HG02981 (cell line): ENCODE data around the gene WSCD2.

ENCODE experiments used
- ATAC-seq: cut with Tn5 transposase; IDR thresholded peaks from one replicate; pipeline ENCODE4 v1.9.1; 2021; ENCODE audit warnings: mild to moderate bottlenecking, moderate library complexity; ENCODE audit not compliant: unreplicated experiment

WSCD2 gene

GRCh38 chr12:108129017-108129812, at the start of gene WSCD2:
TSS of gene WSCD2 (plus strand) at chr12:108129288. CDS start at chr12:108195833, 66,545 bp downstream.
- no peak for ATAC-seq

- ATAC-seq, result no peak
These were observed 49.4 kb upstream of the WSCD2 start for GRCh38 chr12:108079721-108080120.

- ATAC-seq, result no peak
These were observed 48.7 kb upstream of the WSCD2 start for GRCh38 chr12:108080363-108080762.

GRCh38 chr12:108082485-108082884, 46.6 kb upstream of the WSCD2 start:
- ATAC-seq, result no peak

GRCh38 chr12:108087900-108088299, 41.2 kb upstream of the WSCD2 start:
- no peak for ATAC-seq

- no peak for ATAC-seq
These were observed 38.8 kb upstream of the WSCD2 start for GRCh38 chr12:108090107-108090899.

- ATAC-seq, result no peak
These were observed 38.0 kb upstream of the WSCD2 start for GRCh38 chr12:108090932-108091678.

GRCh38 chr12:108091679-108092051, 37.4 kb upstream of the WSCD2 start:
- ATAC-seq, result no peak

- ATAC-seq, result no peak
These were observed 35.9 kb upstream of the WSCD2 start for GRCh38 chr12:108093209-108093608.

- no peak for ATAC-seq
These were observed 34.9 kb upstream of the WSCD2 start for GRCh38 chr12:108094056-108094649.

- ATAC-seq, result no peak
These were observed 31.8 kb upstream of the WSCD2 start for GRCh38 chr12:108097160-108097911.

- no peak for ATAC-seq
These were observed 30.7 kb upstream of the WSCD2 start for GRCh38 chr12:108098374-108098773.

- ATAC-seq, result no peak
These were observed 30.0 kb upstream of the WSCD2 start for GRCh38 chr12:108099073-108099472.

- no peak for ATAC-seq
These were observed 29.2 kb upstream of the WSCD2 start for GRCh38 chr12:108099778-108100489.

GRCh38 chr12:108101605-108102175, 27.4 kb upstream of the WSCD2 start:
- no peak for ATAC-seq

- ATAC-seq, result no peak
These were observed 26.7 kb upstream of the WSCD2 start for GRCh38 chr12:108102363-108102762.

- no peak for ATAC-seq
These were observed 26.0 kb upstream of the WSCD2 start for GRCh38 chr12:108103087-108103486.

- ATAC-seq, result no peak
These were observed 25.6 kb upstream of the WSCD2 start for GRCh38 chr12:108103517-108103916.

GRCh38 chr12:108104657-108105056, 24.4 kb upstream of the WSCD2 start:
- ATAC-seq, result no peak
